HG03135 (cell line): ENCODE measurements around the gene MBD3L2.
"Not testable (repeated sequence)": the region's sequence is repeated elsewhere in the genome, so short reads cannot be mapped to it uniquely, and the experiment has no call there.

Source experiments
- ATAC-seq: cut with Tn5 transposase; IDR thresholded peaks from one replicate; pipeline ENCODE4 v1.9.1; 2021; ENCODE audit warnings: mild to moderate bottlenecking, moderate library complexity; ENCODE audit not compliant: unreplicated experiment

MBD3L2 gene

GRCh38 chr19:7059977-7060376 lies 10.9 kb downstream of the MBD3L2 start:
- ATAC-seq = not testable (repeated sequence)

GRCh38 chr19:7063339-7063738 lies 14.2 kb downstream of the MBD3L2 start:
- ATAC-seq = no peak

GRCh38 chr19:7063764-7064418 lies 14.8 kb downstream of the MBD3L2 start:
- no peak for ATAC-seq

- not testable (repeated sequence) for ATAC-seq
Observed at GRCh38 chr19:7067122-7067521, 18.0 kb downstream of the MBD3L2 start.

- ATAC-seq = no peak
Observed at GRCh38 chr19:7067716-7068115, 18.6 kb downstream of the MBD3L2 start.

GRCh38 chr19:7068599-7068998 lies 19.5 kb downstream of the MBD3L2 start:
- no peak for ATAC-seq

- ATAC-seq = peak; percentile 93
Observed at GRCh38 chr19:7069042-7069903, 20.2 kb downstream of the MBD3L2 start, which contains the start of gene ZNF557. Gene ZNF557 (plus strand): TSS chr19:7069703. CDS start chr19:7075075, 5,372 bp downstream.

GRCh38 chr19:7069904-7070226 lies 20.7 kb downstream of the MBD3L2 start:
- ATAC-seq = peak; percentile 28

GRCh38 chr19:7072541-7072940 lies 23.4 kb downstream of the MBD3L2 start:
- ATAC-seq = no peak

GRCh38 chr19:7074705-7075282 lies 25.7 kb downstream of the MBD3L2 start:
- ATAC-seq = no peak

- no peak for ATAC-seq
Observed at GRCh38 chr19:7076151-7076550, 27.0 kb downstream of the MBD3L2 start.

- ATAC-seq = no peak
Observed at GRCh38 chr19:7078008-7078407, 28.9 kb downstream of the MBD3L2 start.

- ATAC-seq = no peak
Observed at GRCh38 chr19:7083076-7083956, 34.2 kb downstream of the MBD3L2 start.

GRCh38 chr19:7088999-7089398 lies 39.9 kb downstream of the MBD3L2 start:
- ATAC-seq = no peak

GRCh38 chr19:7098096-7098495 lies 49.0 kb downstream of the MBD3L2 start:
- no peak for ATAC-seq

- peak; percentile 77 for ATAC-seq
Observed at GRCh38 chr19:7098701-7099596, 49.8 kb downstream of the MBD3L2 start.

- no peak for ATAC-seq
Observed at GRCh38 chr19:7099597-7099921, 50.4 kb downstream of the MBD3L2 start.
